Glomerular endothelial cell (primary cell): ENCODE results near the gene GBE1. TPM values are rescaled to one million over a fixed set of nuclear protein-coding genes. Genes with fewer than 3 reads are reported as not detected.
"Not testable (repeated sequence)": the region's sequence is repeated elsewhere in the genome, so short reads cannot be mapped to it uniquely, and the experiment has no call there.

Experiments used
- DNase-seq: peaks from one replicate; pipeline ENCODE4 v3.0.0-alpha.2; 2011; ENCODE audit warnings: low read depth, low spot score; ENCODE audit errors: extremely low read depth
- total RNA-seq: library from RNA; depleted of rRNA; stranded (reverse); fragments of >200 nt; gene quantifications from 2 replicates; pipeline ENCODE4 v1.2.3, GENCODE V29; 2015

Gene GBE1
- total RNA-seq, result 43.9 and 50.4 TPM in 2 replicates

DNA sequence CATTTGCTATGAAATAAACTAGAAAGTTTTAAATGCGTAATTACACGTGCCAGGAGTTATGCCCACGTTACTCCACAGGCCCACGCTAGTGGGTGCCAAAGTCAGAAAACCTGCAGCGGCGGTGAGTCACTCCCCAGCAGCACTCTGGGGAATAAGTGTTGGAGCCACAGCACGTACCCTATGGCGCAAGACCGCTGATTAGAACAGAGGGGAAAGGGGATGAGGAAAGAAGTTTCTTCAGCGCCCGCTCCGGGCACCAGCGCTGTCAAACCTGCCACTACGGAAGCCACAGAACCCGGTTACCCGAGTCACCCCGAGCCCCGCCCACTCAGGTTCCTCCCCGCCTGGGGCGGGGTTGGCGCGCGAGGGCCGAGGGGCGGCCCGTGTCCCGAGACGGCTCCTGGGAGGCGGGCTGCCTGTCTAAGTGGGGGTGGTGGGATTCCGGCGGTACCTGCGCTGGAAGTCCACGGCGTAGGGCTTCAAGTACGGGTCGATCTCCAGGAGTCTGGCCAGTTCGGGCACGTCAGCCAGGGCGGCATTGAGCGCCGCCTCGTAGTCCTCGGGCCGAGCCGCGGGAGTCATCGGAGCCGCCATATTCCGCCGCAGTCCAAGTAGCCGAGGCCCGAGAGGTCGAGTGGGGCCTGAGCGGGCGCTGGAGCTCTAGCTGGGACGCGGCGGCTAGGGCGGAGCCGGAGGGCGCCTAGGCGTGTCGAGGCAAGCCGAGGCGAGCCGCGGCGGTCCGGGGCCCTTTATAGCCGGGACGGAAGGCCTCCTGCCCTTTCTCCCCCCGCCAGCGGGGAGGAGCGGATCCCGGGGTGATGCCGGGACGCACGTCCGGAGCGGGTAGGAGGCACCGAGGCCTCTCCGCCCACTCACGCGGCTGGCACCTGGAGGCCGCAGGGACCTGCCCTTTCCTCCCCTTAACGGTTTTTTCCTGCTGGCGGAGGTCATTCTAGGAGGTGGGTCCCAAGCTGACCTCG lies at the start of gene GBE1:
Gene GBE1 (minus strand): TSS at position 722 of the 980 bp plus-strand sequence. CDS start 128 bp downstream, at position 594.
- no peak for DNase-seq

DNA sequence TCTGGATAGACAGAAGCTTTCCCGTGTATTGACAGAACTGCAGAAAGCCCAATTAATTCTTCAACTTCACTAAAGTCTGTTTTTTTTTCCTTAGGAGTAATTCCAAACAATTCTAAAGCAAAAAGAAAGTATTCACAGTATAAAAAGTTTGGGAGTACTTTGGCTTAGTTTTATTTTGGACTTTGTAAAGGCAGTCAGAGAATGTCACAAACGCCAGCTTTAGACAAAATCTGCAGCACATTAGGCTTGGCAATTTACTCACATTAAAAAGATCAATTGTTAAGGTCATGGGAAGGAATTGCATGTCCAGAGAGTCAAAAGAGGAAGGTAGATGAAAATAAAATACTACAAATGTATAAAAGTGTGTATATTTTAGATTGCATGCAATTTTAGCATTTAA lies 47.5 kb upstream of the GBE1 start:
- no peak for DNase-seq

DNA sequence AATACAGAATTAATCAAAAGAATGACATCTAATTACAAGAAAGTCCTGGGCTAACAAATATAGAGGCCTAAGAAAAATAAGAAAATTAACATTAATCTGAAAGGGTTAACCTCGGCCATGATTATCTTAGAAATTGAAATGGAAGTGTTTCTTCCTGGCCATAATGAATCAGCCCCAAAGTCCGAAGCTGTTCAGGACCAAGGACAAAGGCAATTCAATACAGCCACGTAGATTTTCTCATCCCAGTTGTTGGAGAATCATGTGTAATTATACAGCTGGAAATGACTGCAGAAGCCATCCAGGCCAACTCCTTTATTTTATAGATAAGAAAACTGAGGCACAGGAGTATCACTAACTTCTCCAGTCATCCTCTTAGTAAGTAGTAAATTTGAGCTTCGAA lies 38.0 kb upstream of the GBE1 start:
- DNase-seq, result no peak

DNA sequence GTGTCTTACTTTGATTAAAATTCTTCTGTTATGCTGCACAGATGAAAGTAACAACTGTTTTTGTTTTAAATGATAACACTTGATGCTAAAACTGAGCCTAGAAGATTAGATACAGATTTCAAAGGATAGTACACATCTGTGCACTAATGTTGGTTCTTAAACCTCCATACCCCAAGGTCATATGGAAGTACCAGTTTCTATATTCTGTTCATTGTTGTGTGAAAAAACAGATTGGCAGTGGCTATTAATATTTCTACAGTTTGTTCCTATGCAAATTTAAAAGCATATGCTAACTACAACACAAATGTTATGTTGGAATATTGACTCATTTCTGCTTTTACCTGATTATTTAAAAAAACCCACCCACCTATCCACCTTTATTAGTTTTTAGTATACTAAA lies 32.0 kb upstream of the GBE1 start:
- DNase-seq, result no peak

DNA sequence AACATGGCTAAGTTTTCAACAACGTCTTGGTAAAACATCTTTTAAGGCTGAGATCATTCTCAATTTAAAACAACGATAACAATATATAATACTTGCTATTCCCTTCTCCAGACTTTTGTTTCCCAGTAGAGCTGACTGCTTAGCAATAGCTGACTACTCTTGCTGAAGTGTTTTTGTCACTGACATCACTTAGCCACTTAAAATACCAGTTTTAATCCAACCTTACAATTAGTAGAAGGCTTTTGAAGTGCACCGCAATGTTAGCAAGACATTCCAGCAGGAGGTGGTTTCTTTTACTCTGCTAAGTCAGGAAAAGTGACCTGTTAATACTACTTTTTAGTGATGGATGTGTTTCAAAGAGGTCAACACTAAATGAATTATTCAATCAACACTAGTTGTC lies 28.7 kb upstream of the GBE1 start:
- no peak for DNase-seq

DNA sequence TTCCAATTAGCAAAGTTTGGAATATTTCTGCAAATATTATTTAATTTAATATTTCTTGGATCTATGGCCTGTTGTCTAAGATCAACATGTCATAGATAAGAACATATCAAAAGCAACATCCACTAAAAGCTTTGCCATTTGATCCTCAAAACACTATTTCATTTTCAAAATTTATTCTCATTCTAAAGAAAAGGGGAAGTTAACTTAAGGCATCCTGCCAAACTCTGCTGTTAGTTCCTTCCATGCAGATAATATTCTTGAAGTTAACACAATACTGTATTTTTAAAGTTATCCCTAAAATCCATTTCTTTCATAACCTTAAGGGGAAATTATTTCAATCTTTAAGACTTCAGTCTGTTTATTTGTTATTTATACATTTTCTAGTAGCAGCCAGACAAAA lies 28.2 kb upstream of the GBE1 start:
- no peak for DNase-seq

DNA sequence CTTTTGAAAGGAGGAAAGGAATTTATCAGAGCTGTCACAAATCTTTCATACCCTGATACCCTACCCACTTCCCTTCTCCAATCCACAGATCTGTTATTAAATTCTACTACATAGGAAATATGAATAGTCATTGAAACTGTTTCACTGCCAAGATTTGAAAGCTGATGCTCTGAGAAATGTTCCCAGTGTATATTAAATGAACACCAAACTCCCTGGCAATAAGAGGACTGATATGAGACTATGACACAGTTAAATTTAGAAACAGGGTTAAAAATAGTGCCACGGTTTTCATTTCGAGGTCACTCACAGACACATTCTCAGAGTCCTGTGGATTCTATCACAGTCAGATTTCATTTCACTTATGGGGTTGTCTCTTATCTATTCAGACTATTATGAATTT lies 27.2 kb upstream of the GBE1 start:
- no peak for DNase-seq

DNA sequence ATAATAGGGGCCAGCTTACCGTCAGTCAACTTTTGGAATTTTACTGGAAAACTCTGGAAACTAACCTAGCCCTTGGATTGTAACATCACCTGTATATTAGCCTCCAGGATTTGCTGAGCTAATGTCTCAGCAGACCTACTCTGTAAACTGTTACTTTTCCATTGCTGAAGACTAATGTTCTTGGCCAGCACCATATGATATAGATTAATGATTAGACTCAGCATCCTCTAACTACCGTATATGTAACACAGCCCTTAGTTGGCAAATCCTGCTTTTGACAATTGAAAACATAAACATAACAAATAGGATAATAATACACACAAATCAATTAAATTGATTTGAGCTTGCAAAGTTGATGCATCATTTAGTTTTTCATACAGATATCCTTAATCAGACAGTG lies 26.6 kb upstream of the GBE1 start:
- no peak for DNase-seq

DNA sequence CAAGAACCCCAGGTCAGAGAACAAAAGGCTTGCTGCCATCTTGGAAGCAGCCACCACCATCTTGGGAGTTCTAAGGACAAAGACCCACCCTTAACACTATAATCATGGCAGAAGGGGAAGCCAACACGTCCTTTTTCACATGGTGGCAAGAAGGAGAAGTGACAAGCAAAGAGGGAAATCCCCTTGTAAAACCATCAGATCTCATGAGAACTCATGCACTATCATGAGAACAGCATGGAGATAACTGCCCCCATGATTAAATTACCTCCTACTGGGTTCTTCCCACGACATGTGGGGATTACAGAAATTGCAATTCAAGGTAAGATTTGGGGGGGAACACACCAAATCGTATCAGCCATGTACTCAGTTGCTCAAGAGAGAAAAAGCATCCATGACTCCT lies 21.1 kb upstream of the GBE1 start:
- DNase-seq, result no peak

DNA sequence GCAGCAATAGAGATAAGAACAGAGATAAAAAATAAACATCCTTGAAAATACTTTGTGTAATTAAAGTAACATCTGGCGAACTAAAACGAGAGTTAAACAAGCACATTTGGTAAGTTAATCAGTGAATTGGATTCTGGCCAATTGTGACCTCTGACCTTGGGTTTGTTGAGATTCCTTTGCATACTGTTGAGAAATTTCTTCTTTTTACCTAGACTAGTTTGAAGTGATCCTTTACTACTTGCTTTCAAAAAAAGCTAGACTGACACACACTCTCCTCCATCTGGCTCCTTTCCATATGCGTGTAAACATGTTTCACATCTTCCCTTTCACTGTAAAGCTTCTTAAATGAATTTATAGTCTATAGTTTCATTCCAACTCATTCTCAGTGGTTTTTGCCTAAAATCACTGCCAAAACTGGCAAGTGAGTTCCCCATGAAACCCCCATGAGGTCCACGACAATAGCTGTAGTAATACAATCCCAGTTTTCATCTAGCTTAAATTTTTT lies 17.3 kb upstream of the GBE1 start:
- DNase-seq, result no peak

DNA sequence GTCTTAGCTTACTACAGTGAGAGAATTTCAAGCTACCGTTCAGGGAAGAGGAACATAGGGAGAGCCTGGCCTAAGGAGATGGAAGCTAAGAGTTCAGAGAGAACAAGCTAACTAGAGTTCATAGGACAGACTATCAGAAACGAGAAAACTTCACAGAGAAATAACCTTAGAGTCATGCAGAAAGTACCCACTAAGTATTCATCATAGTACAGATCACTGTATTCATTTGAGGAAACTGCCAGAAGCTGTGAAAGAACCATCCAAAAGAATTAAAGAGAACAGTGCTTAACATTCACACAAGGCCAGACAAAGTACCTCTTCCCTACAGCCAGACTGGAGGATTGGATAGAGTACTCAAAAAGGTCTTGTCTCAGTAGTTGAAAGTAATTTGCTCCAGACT lies 15.2 kb upstream of the GBE1 start:
- DNase-seq, result no peak

DNA sequence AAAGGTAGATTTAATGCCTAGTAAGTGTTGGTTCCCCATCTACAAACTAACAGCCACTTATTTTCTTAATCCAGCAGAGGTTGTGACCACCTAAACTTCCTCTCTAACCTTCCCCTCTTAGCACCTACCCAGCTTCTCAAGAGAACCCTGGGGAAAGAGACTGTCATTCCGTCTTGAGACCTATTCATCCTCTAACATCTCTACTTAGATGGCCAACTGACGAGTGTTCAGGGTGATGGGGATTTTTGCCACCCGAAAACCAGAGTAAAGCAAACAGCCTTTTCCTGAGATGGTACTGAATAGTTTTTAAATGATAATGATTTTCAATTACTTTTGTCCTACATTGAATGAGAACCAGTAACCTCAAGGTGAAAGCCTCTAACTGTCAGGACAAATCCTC lies 9.3 kb upstream of the GBE1 start:
- no peak for DNase-seq

DNA sequence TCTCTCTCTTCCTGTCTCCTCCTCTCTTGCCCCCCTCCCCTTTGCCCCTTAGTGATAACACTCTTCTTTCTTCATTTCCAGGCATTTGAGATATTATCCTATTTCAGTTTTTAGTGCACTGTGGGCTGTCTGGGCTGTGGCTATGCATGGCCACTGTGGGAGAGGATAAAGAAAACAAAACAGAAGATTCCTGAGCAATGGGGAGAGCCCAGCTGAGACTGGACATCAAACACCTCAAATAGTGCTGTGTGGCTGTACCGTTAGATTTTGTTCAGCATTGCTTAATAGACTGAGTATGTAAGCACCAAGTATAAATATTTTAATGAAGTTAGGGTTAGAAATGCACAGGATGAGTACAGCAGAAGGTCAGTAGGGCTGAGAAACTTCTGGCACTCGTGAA lies 7.9 kb upstream of the GBE1 start:
- DNase-seq, result no peak

DNA sequence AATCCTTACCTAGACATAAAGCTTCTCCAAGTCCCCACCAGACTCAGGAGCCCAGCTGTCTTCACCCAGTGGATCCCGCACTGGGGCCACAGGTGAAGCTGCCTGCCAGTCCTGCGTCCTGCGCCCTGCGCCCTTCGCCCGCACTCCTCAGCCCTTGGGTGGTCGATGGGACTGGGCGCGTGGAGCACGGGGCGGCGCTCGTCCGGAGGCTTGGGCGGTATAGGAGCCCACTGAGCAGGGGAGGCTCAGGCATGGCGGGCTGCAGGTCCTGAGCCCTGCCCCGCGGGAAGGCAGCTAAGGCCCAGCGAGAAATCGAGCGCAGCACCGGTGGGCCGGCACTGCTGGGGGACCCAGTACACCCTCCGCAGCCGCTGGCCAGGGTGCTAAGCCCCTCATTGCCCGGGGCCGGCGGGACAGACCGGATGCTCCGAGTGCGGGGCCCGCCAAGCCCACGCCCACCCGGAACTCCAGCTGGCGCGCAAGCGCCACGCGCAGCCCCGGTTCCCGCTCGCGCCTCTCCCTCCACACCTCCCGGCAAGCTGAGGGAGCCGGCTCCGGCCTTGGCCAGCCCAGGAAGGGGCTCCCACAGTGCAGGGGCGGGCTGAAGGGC lies 5.9 kb upstream of the GBE1 start:
- DNase-seq, result not testable (repeated sequence)

DNA sequence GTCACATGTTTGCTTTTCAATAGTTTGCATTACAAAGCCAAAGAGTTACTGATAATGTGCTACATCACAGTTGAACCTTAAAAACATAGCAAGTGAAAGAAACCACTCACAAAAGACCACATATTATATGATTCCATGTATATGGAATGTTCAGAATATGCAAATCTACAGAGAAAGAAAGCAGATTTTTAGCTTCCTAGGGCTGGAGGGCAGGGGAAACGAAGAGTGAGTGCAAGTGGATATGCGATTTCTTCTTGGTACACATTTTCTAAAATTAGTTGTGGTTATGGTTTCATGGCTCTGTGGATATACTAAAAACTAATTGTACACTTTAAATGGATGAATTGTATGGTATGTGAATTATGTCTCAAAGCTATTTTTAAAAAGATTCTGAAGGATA lies 4.0 kb upstream of the GBE1 start:
- no peak for DNase-seq

DNA sequence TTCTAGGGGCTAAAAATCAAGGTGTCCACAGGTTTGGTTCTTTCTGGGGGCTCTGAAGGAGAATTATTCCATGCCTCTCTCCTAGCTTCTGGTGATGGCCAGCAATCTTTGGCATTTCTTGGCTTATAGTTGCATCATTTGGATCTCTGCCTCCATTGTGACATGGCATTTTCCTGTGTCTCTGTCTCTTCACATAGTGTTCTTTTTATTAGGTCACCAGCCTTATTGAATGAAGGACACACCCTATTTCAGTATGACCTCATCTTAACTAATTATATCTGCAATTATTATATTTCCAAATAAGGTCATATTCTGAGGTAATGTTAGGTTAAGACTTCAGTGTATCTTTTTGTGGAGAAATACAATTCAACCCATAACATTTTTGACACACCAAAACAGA lies 3.2 kb upstream of the GBE1 start:
- no peak for DNase-seq

DNA sequence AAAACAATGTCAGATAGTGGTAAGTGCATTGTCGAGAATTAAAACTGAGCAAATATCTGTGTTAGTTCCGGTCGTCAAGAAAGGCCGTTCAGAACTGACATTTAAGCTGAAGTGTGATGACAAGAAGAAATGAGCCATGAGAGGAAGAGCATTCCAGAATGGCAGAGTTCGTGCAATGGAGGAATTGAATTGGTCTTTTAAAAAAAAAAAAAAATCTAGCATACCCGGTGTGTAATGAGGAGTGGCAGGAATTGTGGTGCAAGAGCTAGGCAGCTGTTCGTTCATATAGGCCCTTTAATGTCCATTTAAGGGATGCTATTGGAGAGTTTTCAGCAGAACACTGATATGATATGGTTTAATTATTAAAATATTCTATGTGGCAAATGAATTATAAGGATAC lies 2.6 kb upstream of the GBE1 start:
- no peak for DNase-seq

DNA sequence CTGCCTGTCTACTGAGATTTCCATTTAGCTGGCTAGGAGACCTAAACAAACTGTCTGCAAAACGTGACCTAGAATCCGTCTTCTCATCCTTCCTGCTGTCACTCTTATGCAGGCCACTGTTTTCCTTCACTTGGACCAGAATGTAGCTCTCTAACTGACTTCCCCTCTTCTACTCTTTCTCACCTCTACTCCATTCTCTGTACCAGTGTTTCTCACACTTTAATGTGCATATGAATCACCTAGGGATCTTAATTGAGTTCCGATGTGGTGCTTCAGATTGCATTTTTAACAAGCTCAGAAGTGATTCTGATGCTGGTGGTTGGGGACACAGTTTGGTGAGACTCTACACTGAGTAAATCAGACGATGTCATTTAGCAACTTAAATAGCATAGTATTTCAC lies 1.6 kb upstream of the GBE1 start:
- no peak for DNase-seq

DNA sequence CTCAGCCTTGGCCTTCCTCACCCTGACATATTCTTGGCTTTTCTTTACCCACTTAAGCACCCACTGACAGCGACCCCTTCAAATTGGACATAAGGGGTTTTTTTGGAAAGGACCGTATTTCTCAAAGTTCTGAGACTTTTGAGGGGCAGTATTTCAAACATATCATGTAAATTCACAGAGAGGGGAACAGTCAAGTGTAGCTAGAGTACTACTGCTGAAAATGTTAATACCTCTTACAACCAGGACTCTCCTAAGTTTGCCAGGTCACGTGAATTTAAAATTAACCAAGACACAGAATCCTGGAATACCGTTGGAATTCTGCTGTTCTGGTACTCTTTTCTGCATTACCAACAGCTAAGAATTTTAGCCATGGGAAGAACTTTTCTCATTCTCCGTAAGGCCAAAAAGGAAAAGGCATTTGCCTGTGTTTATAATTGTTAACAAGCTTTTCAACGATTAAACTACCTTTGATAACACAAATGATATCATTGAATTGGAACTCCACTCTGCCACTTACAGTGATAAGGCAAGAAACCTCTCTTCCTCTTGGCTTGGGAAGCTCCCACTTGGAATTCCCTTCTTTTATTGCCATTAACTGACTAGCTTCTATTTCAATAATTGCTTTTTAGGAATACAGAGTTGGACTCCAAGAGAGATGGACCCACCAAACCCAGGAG lies 597 bp upstream of the GBE1 start:
- DNase-seq, result no peak

DNA sequence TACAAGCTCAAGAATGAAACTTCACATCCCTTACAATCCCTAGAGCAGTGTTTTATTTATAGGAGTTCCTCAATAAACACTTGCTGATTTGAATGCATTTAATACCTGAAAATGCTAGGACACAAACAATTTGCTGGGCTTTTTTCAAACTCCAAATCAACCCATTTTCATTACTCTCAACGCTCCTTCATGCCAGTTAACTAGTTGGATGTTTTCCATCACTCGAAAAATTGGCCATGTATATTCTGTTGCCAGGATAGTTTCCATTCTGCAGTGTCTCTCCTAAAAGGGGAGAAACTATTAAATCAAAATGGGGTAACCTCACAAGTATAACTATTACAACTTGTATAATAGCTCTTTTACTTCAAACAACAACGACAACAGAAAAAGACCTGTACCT lies 1.2 kb downstream of the GBE1 start:
- no peak for DNase-seq

DNA sequence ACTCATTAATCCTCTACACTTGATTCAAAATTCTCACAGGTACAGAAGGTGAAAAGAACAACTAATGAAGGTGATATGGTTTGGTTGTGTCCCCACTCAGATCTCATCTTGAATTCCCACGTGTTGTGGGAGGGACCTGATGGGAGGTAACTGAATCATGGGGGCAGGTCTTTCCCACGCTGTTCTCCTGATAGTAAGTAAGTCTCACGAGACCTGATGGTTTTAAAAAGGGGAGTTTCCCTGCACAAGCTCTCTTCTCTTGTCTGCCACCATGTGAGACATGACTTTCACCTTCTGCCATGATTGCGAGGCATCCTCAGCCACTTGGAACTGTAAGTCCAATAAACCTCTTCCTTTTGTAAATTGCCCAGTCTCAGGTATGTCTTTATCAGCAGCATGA lies 2.7 kb downstream of the GBE1 start:
- not testable (repeated sequence) for DNase-seq

DNA sequence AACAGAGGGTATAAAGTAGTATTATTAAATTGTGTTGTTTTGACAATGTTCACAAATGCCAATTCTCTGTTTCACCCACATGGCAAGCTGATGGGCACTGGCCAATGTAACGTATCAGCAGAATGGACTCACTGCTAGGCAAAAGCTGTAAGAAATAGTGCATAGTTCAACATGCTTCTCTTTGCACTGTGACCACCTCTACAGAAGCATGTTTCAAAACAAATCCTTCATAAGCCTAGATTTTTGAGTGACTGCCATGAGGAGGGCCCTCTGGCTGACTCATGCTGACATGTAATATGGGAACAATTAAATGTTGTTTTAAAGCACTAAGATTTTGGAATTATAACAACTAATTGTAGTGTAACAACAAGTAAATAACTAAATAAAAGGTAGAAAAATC lies 3.2 kb downstream of the GBE1 start:
- no peak for DNase-seq
